ENCODE measurements around the gene ANTXR2.

The ANTXR2 gene

GRCh38 chr4:80092847-80093246 lies 19.8 kb upstream of the ANTXR2 start:
- DNase-seq (ENCODE audit: low read depth), result no peak
- TF ChIP-seq, protein P1, sequence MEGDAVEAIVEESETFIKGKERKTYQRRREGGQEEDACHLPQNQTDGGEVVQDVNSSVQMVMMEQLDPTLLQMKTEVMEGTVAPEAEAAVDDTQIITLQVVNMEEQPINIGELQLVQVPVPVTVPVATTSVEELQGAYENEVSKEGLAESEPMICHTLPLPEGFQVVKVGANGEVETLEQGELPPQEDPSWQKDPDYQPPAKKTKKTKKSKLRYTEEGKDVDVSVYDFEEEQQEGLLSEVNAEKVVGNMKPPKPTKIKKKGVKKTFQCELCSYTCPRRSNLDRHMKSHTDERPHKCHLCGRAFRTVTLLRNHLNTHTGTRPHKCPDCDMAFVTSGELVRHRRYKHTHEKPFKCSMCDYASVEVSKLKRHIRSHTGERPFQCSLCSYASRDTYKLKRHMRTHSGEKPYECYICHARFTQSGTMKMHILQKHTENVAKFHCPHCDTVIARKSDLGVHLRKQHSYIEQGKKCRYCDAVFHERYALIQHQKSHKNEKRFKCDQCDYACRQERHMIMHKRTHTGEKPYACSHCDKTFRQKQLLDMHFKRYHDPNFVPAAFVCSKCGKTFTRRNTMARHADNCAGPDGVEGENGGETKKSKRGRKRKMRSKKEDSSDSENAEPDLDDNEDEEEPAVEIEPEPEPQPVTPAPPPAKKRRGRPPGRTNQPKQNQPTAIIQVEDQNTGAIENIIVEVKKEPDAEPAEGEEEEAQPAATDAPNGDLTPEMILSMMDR (IDR thresholded peaks at IDR 0.05; ENCODE audit: control insufficient read depth, extremely low read depth, insufficient read depth), result no peak
- H3K4me3 ChIP-seq (ENCODE audit: low read depth, low read length), result no peak overlapping the region

DNA sequence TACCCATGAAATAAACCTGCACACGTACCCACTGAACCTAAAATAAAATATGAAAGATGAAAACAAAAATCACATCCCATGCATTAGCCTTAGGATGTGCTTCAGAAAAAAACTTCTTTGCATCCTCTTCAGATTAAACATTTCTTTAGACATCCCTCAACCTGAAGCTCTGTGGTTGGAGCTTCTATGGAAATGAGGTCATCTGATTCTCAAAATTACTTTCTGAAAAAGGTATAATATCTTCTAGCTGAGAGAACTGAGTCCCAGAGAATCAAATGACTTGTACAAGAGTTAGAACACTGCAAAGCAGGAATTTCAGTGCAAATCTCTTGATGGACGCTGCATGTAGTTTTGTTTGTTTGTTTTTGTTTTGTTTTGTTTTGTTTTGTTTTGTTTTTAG lies 19.1 kb upstream of the ANTXR2 start:
- no peak overlapping the region for H3K4me3 ChIP-seq (ENCODE audit: low read depth, low read length)
- TF ChIP-seq, protein P1 (IDR thresholded peaks at IDR 0.05; ENCODE audit: control insufficient read depth, extremely low read depth, insufficient read depth), result no peak
- DNase-seq (ENCODE audit: low read depth), result no peak

GRCh38 chr4:80091688-80092087 lies 18.7 kb upstream of the ANTXR2 start:
- TF ChIP-seq, protein P1 (IDR thresholded peaks at IDR 0.05; ENCODE audit: control insufficient read depth, extremely low read depth, insufficient read depth), result no peak
- H3K4me3 ChIP-seq (ENCODE audit: low read depth, low read length), result no peak overlapping the region
- DNase-seq (ENCODE audit: low read depth), result no peak

GRCh38 chr4:80091184-80091583 lies 18.2 kb upstream of the ANTXR2 start:
- no peak overlapping the region for H3K4me3 ChIP-seq (ENCODE audit: low read depth, low read length)
- DNase-seq (ENCODE audit: low read depth), result no peak
- TF ChIP-seq, protein P1 (IDR thresholded peaks at IDR 0.05; ENCODE audit: control insufficient read depth, extremely low read depth, insufficient read depth), result no peak

DNA sequence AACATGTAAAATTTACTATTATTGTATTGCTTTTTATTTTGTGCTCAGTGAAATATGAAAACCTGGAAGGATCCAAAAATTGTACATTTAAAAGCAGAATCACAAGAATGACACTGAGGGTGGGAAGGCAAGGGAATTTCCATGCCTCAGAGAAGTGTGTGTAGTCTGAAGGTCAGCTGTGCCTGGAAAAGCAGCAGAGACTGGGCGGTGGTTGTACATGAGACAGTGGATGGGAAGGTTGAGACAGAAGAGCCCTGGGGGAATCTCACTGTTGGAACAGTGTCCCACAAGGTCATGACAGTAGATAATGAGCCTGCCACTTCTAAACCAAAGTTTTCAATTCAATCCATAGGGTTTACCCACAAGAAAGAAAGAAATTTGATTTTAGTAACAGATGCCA lies 17.1 kb upstream of the ANTXR2 start:
- DNase-seq (ENCODE audit: low read depth), result no peak
- no peak overlapping the region for H3K4me3 ChIP-seq (ENCODE audit: low read depth, low read length)
- TF ChIP-seq, protein P1 (IDR thresholded peaks at IDR 0.05; ENCODE audit: control insufficient read depth, extremely low read depth, insufficient read depth), result no peak

DNA sequence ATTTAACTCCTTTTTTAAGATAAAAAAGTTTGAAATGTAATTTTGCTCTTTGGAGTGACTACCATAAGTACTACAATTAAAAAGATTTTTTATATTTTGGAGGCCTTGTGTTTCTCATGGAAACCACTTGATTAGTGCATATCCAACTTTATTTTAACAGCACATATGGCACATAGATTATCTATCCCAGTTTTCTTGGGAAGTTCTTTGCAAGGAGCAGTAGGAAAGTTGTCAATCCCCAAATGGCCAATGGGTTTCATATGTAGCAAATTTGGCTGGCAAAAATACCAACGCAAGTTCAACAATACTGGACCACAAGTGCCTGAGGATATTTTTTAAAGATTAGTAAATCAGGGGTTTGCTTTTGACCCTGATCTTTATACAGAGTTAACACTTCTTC lies 15.4 kb upstream of the ANTXR2 start:
- no peak for DNase-seq (ENCODE audit: low read depth)
- no peak overlapping the region for H3K4me3 ChIP-seq (ENCODE audit: low read depth, low read length)
- TF ChIP-seq, protein P1 (IDR thresholded peaks at IDR 0.05; ENCODE audit: control insufficient read depth, extremely low read depth, insufficient read depth), result no peak

GRCh38 chr4:80086296-80086695 lies 13.3 kb upstream of the ANTXR2 start:
- TF ChIP-seq, protein P1 (IDR thresholded peaks at IDR 0.05; ENCODE audit: control insufficient read depth, extremely low read depth, insufficient read depth), result no peak
- no peak overlapping the region for H3K4me3 ChIP-seq (ENCODE audit: low read depth, low read length)
- DNase-seq (ENCODE audit: low read depth), result no peak
